GM19438 (cell line): Measurements from ENCODE around the gene PNPLA5.
"Not testable (repeated sequence)": the region's sequence is repeated elsewhere in the genome, so short reads cannot be mapped to it uniquely, and the experiment has no call there.

Experiments
- ATAC-seq: cut with Tn5 transposase; IDR thresholded peaks from one replicate; pipeline ENCODE4 v1.9.1; 2021; ENCODE audit warnings: low read depth; ENCODE audit not compliant: unreplicated experiment

The PNPLA5 gene, protein sequence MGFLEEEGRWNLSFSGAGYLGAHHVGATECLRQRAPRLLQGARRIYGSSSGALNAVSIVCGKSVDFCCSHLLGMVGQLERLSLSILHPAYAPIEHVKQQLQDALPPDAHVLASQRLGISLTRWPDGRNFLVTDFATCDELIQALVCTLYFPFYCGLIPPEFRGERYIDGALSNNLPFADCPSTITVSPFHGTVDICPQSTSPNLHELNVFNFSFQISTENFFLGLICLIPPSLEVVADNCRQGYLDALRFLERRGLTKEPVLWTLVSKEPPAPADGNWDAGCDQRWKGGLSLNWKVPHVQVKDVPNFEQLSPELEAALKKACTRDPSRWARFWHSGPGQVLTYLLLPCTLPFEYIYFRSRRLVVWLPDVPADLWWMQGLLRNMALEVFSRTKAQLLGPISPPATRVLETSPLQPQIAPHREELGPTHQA

DNA sequence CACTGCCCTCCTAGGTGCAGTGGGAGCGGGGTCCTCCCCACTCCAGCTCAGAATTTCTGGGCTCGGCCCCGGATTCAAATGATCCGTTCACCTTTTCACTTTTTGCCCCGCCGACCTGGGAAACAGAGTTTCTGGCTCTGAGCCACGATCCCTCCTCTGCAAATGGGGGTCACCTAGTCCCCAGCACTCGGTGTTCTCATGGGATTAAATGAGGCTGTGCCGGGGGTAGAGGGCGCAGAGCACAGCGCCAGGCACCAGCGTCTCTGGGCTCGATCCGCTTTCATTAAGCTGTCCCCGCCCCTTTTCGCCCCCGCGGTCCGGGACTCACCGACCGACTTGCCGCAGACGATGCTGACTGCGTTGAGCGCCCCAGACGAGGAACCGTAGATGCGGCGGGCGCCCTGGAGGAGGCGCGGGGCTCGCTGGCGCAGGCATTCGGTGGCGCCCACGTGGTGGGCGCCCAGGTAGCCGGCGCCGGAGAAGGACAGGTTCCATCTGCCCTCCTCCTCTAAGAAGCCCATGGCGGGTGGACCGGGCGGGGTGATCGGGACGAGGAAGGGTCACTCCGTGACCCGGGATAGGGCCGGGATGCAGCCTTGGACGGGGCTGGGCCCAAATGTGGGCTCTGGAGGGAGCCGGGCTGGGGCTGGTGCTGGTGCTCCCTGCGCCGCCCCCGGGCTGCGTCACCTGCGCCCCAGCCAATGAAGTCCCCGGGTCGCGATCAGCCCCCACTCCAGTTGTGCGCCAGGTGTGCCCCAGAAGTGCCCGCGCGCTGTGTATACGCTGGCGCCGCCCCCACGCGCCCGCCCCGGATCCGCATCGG, at the start of gene PNPLA5:
Gene PNPLA5 (minus strand): TSS at position 654 of the 823 bp plus-strand sequence. CDS start 133 bp downstream, at position 521.
- ATAC-seq: no peak

GRCh38 chr22:43941449-43941848, 49.6 kb upstream of the PNPLA5 start:
- no peak for ATAC-seq

- no peak for ATAC-seq
These were observed 40.0 kb upstream of the PNPLA5 start for GRCh38 chr22:43931771-43932170.

DNA sequence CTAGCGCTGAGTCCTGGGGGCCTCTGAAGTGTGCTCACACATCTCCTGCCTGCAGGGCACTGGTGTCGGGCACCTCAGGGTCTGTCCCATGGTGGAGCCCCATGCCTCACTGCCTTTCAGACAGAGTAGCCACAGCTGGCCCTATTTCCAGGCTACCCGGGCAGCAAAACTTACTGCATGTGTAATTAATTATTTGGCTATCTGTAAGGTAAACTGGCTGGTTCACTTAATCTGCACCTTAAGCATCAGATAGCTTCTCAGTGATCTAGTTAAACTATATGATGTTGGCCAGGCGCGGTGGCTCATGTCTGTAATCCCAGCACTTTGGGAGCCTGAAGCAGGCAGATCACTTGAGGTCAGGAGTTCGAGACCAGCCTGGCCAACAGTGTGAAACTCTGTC, 37.1 kb upstream of the PNPLA5 start:
- ATAC-seq: no peak

DNA sequence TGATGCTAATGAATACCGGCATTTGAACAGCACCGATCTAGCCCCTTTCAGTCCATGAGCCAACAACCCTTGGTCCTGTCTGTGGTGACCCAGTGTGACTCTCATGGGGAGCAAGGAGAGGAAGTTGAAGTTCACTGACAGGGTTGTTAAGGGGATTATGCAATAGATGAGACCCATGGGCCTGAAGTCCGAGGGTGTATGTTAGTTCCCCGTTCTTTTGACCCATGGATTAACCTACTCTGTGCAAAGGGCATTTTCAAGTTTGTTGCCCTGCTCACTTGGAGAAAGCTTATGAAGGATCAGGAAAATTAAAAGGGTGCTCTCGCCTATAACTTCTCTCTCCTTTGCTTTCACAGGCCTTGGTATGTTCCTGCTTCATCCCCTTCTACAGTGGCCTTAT, 36.7 kb upstream of the PNPLA5 start:
- ATAC-seq: no peak

DNA sequence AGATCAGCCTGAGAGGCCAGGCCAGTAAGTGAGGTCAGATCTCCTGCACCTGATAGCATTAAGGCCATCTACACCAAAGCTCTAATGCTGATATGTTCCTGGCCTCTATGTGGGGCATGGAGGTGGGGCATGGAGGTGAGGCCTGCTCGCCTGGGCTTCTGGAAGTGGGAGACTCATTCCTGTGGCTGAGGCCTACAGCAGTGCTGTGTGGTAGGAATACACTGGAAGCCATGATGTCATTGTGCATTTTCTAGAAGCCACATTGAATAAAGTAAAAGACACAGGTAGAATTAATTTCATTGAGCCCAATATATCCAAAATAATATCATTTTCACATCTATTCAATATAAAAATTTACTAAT, 34.5 kb upstream of the PNPLA5 start:
- ATAC-seq: no peak

DNA sequence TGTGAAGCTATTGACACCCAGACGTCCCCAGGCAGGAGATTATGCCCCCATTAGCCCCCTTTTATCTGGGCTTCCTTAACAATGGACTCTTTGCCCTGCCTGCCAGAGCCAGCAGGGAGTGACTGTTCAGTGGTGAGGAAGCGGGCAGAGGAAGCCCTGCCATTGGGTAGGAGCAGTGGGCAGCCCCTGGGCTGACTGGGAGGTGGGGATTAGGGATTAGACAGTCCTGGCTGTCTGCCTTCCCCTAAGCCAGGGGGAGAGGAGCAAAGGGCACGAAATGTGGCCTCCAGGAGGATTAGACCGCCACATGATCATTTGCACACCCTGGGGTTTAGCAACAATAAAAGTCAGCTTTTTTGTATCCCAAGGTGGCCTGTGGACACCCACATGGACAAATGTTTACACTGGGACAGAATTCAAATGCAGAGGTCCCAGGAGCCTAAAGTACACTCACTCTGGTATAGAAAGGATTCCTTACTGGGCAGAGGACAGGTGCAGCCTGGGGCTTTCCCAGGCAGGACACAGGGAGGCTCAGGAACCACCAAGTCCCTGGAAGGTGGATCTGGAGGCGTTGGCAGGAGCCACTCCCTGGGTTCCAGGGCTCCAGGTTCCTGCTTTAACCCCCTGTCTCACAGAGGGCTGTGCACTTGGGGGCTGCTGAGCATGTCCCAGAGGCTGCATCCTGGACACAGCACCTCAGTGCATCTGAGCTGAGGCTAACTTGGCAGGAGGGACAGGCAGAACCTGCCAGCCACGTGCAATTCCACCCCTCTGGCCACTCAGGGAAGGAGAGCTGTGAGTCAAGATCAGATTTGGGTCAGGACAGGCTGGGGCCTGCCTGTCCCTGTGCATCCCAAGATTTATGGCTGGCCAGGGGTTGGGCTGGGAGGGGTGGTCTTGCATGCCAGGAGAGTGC, 33.9 kb upstream of the PNPLA5 start:
- no peak for ATAC-seq

GRCh38 chr22:43924877-43925276, 33.1 kb upstream of the PNPLA5 start:
- no peak for ATAC-seq

GRCh38 chr22:43923631-43924464, 32.0 kb upstream of the PNPLA5 start, which contains the start of gene PNPLA3:
Gene PNPLA3 (plus strand): TSS chr22:43923805. CDS start chr22:43923912, 107 bp downstream.
- no peak for ATAC-seq

DNA sequence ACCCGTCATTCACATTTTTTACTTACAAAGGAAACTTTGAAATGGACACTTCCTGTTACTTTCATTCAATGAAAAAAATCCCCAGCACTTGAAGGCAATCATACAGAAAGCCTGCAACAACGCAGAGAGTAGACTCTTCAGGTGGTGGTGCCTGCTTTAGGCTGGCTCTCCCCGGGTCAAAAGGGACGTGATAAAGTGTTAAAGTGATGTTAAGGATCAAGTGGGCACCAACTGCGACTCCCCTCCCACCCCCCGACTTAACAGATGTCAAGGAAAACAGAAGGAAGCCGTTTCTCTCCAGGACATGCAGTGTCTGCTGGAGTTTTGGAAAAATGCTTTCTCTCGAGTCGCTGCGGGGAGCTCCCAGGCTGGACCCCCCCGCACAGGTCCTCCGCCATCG, 31.4 kb upstream of the PNPLA5 start:
- no peak for ATAC-seq

DNA sequence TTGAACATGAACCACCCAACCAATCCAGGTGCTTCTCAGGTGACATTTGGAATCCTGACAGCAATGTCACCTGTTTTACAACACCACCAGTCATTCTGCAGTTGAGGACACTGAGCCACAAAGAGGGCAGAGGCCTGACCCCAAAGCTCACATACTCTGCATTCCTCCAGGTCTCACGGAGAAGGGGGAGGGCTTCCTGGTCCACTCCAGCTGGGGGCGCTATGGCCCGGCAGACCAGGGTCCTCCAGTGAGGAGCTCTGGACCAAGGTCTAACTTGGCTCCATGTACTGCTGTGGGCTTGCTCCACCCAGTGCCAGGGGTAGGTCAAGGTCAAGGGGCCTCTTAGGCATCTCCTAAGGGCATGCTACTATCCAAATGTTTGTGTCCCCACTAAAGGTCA, 30.3 kb upstream of the PNPLA5 start:
- no peak for ATAC-seq

GRCh38 chr22:43921370-43921769, 29.6 kb upstream of the PNPLA5 start:
- ATAC-seq: no peak

DNA sequence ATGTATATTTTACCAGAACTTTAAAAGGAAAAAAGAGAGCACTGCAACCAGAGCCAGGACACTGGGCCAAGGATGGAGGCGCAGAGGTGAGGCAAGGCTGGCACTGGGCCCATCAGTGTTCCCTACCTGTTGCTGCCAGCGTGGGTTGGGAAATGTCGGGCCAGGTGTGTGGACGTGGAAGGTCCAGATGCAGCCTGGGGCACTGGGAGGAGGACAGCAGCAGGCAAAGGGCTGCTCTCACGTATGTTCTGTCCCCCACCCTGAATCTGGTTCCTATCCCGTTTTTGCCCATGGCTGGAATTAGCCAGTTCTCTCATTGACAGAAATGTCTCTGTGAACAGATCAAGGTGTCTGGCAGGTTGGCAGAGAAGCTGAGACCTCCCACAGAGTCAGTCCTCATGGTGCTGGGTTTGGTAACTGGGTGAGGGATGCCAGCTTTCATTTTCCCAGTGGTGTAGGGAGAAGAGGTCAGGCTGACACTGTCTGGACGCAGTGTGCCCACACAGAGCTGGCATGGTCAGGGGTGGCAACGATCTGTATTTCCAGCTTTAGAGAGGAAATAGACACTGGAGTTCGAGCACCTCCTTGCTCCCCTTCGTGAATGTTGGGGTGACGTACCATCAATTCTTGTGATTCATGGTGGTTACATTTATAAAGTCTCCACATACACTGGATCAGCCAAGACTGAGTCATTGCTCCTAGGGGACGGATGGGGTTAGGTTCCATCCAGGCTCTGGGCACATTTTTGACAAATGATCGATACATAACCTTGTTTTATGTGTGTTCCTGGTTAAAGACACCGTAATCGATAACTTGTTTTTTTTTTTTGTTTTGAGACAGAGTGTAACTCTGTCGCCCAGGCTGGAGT, 27.5 kb upstream of the PNPLA5 start:
- ATAC-seq: no peak

DNA sequence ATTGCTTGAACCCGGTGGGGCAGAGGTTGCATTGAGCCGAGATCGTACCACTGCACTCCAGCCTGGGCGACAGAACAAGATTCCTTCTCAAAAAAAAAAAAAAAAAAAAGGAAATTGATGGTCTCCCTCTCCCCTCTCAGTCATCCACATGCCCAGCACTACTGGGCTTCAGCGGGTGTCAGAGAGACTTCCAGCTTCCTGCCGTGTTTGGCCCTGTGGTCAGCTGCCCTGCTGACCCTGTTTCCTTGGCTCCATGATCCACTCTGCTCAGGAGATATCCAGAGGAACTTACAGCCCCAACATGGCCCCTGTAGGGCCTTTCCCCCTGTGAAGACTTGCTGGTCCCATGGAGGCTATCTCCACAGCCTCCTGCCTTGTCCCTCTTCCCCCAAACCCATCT, 25.7 kb upstream of the PNPLA5 start:
- ATAC-seq: no peak

DNA sequence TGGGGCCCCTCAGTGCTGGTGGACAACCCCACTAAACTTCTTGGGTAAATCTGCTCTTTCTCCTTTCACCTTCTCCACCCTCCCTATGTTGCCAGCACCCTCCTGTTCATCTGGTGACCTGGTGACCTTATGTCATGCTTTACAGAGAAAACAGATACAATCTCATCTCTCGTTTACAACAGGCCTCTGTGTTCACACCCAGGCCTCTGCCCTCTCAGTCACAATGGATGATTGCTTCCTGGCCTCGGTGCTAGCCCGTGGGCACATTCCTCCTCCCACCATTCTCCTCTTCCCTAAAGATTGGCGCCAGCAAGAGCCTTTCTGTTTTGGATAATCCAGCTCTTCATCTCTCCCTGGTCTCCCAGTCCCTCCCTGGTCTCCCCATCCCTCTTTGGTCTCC, 19.5 kb upstream of the PNPLA5 start:
- no peak for ATAC-seq

GRCh38 chr22:43910178-43910695, 18.4 kb upstream of the PNPLA5 start:
- ATAC-seq: no peak

- ATAC-seq: no peak
These were observed 17.9 kb upstream of the PNPLA5 start for GRCh38 chr22:43909708-43910107.

DNA sequence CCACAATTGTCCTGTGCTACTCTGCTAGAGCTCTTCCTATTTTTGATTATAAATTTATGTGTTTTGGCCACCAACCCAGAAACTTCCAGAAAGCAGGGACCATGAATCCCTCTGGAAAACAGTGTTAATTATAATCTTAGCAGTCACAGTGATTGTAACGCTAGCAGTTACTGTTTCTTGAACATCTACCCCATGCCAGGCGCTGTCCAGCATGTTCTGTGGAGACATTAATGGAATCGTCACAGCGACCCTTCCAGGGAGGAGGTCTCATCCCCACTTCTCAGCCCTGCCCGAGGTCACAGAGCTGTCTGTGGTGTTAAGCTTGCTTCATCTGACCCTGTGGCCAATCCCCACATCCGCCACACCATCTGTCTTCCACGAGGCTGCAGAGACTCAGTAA, 13.9 kb upstream of the PNPLA5 start:
- ATAC-seq: no peak

- ATAC-seq: not testable (repeated sequence)
These were observed 12.6 kb upstream of the PNPLA5 start for GRCh38 chr22:43904412-43904811.
